ENCODE results near the gene LRRD1.

GRCh38 chr7:92115821-92116220 is 63.1 kb downstream of the LRRD1 start:
- TF ChIP-seq ZC3H4 (CRISPR knock-in tag; IDR thresholded peaks at IDR 0.05; ENCODE audit: borderline replicate concordance) (no peak), ADNP (CRISPR knock-in tag; IDR thresholded peaks at IDR 0.05) (no peak), RFXANK (CRISPR knock-in tag; IDR thresholded peaks at IDR 0.05) (no peak), EHMT2 (IDR thresholded peaks at IDR 0.05; ENCODE audit: borderline replicate concordance, low read depth, low read length) (no peak), RARA (CRISPR knock-in tag; IDR thresholded peaks at IDR 0.05) (no peak), ATF2 (CRISPR knock-in tag; IDR thresholded peaks at IDR 0.05) (no peak)

Measured in HepG2 (cell line).